T-helper 17 cell (primary cell): Measurements from ENCODE around the gene TMEM238L. TPM values are rescaled to one million over a fixed set of nuclear protein-coding genes. Genes with fewer than 3 reads are reported as not detected.

Experiments
- total RNA-seq, 4 donors: library from RNA in 2 of 4; stranded (reverse) in 2 of 4; gene quantifications; one replicate each; pipeline ENCODE4 v1.2.3 and lab custom pipeline; 2022 to 2026

TMEM238L gene
- total RNA-seq, 2 donors from 2014 or later: not detected

Other genes starting within 250 kb of the TMEM238L start
- gene MYH3, start 146.8 kb downstream of the TMEM238L start, total RNA-seq: 1 to 10 TPM; 2.8 to 3.2 TPM
- gene SCO1, start 106.6 kb downstream of the TMEM238L start, total RNA-seq: 10 to 100 TPM; 16.4 to 17.7 TPM
- gene ADPRM, start 106.5 kb downstream of the TMEM238L start, total RNA-seq: 10 to 100 TPM; 17.6 to 20.9 TPM
- under 1 TPM; 0.77 to 0.81 TPM for gene TMEM220, start 74.1 kb downstream of the TMEM238L start, total RNA-seq
- not detected for gene PIRT, start 34.0 kb upstream of the TMEM238L start, total RNA-seq